Measurements from ENCODE around the gene GSG1L.

GSG1L gene

DNA sequence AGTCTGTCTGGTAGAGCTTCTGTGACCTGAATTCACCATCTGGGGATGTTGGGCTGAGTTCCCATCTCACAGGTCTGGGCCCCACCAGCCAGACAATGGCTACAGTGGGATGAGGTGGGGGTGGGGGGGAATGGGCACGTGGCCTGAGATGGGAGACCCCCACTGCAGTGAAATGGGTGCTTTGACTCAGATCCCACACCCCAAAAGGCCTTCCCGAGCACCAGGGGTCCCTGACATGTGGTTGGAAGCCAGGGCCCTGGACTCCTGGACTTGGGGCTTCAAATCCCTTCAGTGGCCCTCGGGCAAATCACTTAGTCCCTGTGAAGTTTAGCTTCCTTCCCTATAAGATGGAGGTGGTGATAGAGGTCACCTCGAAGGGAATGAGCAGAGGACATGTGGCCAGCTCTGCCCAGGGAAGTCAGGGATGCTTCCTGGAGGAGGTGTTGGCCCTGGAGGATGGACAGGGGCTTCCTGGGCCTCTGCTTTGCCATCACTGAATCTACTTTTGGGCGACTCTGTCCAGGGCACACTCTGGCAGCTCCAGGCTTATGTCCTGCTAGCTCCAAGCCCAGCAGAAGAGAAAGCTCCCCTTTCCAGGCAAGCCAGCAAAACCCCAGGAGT, 295.4 kb downstream of the GSG1L start:
- DNase-seq: no peak

DNA sequence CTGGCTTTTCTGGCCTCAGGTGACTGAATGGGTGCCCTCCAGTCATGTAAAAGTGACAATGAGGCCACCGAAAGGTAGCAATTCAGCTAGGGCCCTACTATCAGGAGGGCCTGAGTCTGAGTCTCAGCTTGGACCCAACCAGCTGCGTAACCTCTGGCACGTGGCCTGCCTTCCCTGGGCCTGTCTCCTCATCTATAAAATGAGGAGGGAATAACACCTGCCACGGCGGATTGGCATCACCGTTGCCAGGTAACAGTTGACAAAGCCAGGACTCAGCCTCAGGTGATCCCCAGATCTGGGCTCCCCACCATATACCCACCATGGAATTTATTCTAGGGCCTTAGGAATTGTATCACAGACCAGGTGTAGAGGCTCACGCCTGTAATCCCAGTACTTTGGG, 296.4 kb downstream of the GSG1L start:
- no peak for DNase-seq

DNA sequence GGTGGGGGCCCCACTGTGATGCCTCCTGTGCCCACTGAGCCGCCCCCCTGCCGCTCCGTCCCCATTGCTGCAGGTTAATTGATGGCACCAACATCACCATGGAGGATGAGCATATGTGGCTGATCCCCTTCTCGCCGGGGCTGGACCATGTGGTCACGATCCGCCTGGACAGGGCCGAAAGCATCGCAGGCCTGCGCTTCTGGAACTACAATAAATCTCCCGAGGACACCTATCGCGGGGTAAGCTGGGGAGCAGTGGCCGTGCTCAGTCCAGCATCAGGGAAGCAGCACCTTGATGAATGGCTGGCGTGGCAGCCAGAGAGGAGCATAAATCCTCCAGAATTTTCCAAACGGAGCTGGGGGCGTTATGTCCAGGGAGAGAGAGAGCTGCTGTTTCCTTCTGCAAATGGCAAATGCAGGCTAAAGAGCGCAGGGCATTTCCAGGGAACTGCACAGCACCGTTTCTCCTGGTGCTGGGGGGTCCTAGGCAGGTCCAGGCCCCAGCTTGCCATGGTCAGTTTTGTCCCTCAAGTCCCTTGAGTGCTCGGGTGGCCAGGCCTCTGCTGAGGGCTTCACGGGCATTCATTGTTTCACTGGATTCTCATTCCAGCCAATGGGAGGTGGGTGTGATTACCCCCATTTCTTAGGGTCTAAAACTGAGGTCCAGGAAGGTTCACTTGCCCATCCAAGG, 297.1 kb downstream of the GSG1L start:
- DNase-seq: no peak

DNA sequence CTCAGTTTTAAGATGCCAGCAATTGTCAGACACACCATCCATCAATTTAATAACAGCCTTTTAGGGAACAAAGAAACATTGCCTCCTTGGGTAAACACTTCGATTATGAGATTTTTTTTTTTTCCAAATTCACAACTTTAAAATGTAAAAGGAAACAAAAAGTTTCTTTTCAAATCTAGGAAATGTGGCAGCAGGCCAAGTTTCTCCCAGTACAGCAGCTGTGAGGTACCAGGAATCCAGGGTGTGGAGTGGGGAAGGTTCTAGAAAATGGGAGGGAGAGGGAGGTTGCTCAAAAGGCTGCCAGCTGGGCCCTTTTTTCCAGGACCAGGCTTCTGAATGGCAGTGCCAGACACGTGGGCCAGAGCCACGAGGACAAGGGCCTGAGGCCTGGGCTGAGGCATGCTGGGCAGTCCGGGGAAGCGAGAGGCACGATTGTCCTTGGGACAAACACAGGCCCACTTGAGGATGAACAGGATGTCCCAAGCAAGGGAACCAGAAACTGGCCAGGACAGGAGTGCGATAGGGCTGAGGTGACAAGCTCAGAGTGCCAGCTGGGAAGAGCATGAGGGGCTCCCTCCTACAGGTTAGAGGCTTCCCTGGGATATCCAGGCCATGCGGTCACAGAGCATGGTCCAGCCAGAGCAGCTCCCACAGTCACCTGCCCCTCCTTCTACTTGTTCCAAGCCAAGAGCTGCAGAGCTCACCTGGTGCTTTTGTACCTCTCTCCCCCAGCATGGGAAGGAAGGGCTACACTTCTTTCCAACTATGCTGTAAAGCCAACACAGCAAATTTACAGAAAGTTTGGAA, 298.4 kb downstream of the GSG1L start:
- no peak for DNase-seq

DNA sequence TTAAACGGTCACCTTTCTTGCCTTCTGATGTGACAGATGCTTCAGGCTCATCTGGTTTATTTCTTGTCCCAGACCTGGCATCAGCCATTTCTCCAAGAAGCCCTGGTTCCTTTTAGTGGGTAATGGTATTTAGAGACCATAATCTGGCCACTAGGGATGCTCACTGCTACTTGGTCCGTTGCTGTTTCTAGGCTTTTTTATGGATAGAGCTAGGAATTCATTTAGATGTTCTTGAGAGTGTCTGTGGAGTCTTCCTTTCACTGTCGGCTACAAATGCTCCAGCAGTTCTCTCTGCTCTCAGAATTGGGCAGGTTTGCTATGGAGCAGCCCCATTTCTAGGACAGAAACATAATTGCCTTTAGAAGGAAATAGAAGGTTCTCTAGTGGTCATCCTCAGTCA, 299.1 kb downstream of the GSG1L start:
- no peak for DNase-seq

DNA sequence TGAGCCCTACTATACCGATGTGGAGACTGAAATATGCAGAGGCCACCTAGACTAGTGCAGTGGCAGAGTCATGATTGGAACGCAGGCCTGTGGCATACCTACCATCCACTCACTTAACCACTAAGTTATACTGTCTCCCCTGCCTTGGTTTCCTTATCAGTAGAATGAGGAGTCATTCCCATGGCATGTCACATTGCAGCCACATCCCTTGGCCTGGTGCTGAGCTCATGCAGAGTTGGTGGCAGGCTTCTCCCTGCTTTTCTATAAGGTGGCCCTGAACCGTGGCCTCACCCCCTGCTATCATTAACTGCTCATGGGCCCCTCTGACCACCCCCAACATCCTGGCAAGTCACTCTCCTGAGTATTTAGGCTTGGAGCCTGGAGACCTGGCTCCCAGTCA, 301.1 kb downstream of the GSG1L start:
- DNase-seq: no peak

DNA sequence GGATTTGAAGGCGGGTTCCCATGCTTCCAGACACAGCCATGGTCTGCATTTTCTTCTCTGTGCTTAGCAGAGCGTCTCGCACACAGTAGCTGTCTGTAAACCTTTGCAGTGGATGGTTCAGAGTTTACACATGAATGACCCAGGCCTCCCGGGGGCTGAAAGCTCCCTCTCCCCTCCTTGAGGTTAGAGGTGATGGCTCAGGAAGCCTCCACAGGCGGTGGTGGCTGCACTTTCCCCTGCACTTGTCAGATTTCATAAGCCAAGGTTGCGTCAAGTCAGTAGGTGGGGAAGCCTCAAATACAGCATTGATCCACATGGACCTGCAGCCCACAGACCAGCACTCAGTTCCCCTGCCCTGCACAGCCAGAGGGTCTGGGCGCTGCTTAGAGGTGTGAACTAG, 301.7 kb downstream of the GSG1L start:
- DNase-seq: no peak

DNA sequence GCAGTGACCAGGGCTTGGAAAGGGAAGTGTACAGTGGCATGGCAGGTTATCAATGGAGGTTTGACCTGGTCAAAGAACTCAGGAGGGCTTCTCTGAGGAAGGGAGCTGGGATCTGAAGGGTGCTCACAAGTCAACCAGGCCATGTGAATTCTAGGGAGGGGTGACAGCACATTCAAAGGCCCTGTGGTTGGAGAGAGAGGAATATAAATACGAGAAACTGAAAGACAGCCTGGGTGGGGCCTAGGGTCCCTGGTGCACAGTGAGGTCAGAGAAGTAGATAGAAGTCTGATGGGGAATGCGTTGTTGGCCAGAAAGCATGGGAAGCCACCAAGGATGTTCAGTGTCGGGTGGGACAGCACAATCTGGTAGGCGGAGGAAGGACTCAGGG, 302.7 kb downstream of the GSG1L start:
- no peak for DNase-seq

DNA sequence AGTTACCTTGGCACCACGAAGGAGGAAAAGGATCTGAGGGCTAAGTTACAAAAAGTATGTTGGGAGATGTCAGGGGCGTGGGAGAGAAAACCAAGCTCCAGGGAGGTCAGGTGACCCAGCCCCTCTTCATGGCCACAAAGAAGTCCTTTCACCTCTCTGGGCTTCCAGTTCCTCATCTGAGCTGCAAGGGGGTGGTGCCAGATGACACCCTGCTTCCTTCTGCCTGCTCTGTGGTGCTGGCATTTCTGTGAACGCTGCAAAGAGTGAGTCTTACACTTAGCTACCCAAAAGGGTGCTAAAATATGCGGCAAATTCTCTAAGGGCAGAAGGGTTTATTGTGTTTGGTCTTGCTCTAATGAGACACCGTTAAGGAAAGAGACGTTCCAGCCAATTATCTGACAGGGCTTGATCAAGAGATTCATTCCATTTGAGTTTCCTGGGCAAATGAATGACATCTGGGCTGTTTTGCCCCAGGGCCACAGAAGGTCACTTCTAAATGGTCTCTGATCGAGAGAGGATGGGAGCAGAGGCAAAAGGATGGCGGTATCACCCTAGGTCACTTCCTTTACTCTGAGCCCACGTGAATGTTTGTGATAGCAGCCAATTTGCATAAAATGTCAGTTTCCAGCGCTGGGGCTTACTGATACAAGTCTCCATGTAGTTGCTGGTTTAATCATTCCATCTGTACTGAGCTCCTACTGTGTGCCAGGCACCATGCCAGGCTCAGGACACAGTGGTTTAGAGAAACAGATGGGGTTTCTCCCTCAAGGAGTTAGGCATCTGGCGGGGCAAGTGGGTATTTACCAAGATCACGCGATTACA, 303.3 kb downstream of the GSG1L start:
- no peak for DNase-seq

DNA sequence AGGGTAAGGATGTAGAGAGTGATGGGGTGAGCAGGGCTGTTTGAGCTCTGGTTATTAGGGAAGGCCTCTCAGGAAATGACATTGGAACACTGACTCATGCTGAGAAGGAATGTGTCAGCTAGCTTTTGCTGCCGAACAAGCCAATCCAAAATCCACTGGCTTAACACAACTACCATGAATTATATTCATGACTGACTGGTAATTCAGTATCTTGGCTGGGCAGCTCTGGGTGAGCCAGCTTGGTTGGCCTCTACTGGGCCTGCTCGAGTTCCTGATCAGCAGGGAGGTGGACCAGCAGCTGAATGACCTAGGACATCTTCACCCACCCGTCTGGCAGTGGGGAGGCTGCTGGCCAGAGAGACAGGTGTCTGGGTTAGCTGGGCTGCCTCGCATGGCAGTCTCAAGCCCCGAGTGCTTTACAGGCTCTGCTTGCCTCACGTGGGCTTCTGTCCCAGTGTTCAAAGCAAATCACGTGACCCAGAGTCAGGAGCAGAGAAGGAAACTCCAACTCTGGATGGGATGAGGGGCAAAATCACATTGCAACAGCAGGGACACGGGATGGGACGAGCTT, 304.1 kb downstream of the GSG1L start:
- no peak for DNase-seq

DNA sequence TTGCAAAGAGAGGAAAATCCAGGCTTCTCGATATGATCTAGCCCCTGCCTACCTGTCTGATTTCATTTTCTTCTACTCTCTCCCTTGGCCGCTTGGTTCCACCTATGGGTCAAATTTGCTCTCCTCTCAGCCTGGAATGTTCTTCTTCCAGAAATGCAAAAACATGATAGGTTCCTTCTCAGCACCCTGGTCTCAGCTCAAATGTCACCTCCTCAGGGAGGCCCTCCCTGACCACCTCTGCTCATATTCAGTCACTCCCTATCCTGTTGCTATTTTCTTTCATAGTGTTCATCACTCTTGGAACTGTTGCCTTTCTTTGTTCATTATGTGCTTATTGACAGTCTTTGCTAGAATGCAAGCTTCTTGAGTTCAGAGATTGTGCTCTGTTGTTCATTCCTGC, 305.0 kb downstream of the GSG1L start:
- no peak for DNase-seq

DNA sequence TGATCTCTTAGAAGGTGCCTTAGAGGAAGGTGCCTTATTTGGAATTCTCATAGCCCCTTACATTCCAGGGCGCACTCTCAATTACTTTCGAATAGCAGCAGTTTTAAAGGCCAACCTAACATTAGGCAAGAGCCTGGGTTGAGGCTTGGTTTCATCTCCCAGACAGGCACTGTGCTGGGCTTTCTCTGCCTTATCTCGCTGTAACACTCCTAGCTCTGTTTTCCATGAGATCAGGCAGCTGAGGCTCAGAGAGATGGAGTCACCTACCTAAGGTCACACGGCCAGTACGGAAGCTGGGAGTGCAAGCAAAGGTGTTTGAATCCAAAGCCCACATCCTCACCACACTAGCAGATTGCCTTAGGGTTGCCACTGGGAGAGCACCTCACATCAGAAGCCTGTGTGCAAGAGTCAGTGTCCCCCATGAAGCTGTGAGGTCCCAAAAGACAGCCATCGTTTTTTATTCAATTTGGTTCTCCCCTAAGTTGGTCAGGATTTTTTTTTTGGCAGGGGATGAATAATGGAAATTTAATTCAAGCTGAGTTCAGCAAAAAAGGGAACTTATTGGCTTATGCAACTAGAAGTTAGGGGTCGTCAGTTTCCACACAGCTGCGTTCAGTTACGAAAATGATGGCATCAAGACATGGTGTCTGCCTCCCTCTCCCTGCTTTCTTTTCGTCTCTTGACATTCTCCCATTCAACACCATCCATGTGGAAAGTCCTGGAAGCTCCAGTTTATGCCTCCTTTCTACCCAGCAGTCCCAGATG, 307.1 kb downstream of the GSG1L start:
- no peak for DNase-seq

DNA sequence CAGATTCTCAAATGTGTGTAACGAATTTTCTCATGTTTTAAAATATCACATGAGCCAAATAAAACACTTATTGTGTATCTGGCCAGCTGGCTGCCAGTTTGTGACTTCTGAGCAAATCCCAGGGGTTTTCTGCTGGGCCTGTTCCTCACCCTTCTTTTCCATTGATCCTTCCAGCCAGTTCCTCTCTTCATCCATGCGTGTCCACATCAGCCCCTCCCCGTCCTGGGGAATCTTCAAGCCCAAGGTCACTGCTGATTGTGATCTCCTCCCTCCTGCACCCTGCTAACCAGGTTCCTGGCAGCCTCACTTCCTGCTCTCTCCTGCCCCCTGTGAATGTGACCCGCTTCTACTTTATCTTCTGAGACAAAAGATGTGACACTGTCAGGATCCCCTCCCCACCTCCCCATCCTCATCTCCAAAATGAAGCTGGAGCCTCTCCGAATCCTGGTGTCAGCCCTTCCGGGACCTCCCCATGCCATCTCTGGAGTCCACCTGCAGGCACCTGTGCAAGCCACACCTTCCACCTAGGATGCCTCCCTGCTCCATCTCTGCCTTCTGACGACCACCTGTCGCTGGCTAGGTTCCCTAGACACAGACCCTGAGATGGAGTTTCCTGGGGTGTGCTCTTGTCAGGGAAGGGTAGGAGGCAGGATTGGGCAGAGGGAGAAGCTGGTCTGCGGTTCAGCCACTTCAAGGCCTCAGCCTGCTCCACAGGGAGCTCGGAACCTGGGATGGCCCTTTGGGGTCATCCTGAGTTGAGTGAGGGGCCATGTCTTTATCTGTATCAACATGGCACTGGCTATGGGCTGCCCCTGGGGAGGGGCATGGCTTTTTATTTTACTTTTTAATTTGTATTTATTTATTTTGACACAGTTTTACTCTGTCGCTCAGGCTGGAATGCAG, 308.5 kb downstream of the GSG1L start:
- no peak for DNase-seq

DNA sequence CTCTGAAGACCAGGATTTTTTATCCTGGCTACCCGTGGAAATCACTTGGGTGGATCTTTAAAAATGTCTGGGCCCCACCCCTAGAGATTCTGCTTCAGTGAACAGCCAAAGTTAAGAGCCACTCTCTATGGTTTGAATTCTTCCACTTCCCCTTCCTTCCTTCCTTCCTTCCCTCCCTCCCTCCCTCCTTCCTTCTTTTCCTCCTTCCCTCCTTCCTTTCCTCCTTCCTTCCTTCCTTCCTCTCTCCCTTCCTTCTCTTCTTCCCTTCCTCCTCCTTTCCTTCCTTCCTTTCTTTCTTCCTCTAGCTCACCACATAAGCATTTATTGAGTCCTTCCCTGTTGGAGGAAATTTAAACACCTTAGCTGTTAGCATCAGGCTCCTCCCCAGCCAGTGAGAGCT, 310.0 kb downstream of the GSG1L start:
- no peak for DNase-seq

DNA sequence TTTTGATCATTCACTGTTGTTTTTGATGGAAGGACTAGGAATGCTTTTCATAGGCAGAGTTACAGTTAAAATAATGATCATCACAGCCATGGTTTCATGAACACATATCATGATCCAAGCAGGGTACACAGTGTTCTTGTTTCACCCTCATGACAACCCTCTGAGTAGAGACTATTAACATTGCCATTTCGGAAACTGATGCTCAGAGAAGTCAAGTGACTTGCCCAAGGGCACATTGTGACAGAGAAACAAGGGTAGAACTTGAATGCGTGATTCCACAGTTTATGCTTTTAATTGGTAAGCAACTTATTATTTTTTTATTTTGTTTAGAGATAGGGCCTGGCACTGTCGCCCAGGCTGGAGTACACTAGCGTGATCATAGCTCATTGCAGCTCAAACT, 311.3 kb downstream of the GSG1L start:
- DNase-seq: no peak

DNA sequence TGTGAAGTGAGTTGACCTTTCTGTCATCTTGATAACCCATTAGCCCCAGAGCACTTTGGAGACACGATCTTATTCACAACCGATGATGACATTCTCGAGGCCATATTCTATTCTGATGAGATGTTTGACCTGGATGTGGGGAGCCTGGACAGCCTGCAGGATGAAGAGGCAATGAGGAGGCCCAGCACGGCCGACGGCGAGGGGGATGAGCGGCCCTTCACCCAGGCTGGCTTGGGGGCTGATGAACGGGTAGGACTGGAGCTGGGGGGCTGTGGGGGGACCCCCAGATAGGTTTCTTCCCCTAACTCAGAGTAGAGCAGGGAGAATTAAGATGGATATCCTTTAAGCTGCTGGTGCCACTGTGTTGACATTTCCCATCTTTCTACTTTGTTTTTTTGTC, 311.8 kb downstream of the GSG1L start:
- no peak for DNase-seq

DNA sequence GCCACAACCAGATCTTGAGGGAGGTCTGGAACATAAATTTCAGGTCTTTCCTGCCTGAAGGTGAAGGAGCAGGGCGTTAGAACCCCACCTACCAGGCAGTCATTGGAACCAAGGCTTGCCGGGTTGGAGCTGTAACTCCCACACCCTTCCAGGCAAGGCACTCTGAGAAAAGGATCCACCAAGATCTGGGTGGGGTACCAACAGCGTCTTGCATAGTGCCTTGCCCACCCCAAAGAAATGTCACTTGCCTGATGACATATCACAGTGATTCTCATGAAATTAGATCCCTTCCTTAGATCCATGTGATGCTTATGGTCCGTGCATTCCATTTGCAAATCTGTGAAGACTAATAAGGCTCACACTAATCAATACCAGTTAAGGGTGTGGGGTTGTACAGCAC, 312.3 kb downstream of the GSG1L start:
- DNase-seq: no peak

DNA sequence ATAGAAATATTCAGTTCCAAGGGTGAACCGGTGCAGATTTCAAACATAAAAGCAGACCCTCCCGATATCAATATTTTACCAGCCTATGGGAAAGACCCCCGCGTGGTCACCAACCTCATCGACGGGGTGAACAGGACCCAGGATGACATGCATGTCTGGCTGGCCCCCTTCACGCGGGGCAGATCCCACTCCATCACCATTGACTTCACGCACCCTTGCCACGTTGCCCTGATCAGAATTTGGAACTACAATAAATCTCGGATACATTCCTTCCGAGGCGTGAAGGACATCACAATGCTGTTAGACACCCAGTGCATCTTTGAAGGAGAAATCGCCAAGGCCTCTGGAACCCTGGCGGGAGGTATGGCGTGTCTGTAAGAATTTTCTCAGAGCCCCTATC, 313.6 kb downstream of the GSG1L start:
- no peak for DNase-seq

DNA sequence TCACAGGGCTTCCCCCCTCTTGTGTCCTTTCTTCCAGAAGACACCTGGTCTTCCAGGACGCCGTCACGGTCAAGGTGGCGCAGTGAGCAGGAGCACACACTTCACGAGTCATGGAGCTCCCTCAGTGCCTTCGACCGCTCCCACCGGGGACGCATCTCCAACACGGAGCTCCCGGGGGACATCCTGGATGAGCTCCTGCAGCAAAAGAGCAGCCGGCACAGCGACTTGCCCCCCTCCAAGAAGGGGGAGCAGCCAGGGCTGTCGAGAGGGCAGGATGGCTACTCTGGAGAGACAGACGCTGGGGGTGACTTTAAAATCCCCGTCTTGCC, 314.0 kb downstream of the GSG1L start:
- no peak for DNase-seq

DNA sequence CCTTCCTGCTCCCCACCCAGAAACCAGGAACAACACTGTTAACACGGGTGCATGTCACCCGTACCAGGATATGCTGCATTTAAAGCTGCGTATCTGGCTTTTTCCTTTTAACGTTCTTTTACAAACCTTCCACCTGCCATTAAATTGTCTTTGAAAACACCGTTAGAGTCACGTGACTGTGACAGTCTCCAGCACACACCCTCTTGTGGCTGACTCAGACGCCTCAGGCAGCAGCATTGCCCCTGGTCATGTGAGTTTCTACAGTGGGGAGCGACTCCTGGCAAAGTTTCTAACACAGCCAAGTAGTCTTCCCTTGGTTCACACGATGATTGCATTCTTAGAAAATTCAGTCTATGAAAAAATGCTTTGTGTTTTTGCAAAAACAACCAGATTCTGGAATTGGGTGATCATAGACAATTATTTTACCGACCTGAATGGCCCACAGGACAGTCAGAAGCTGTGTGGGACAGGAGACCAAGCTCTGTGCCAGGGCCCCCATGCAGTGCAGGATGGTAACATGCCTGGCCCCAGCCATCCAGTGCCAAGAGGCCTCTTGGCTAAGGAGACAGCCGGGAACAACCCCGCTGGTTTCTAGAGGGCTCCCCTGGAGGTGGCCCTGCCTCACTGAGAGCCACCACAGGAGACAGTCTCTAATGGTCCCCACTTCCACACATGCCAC, 314.5 kb downstream of the GSG1L start:
- DNase-seq: no peak

DNA sequence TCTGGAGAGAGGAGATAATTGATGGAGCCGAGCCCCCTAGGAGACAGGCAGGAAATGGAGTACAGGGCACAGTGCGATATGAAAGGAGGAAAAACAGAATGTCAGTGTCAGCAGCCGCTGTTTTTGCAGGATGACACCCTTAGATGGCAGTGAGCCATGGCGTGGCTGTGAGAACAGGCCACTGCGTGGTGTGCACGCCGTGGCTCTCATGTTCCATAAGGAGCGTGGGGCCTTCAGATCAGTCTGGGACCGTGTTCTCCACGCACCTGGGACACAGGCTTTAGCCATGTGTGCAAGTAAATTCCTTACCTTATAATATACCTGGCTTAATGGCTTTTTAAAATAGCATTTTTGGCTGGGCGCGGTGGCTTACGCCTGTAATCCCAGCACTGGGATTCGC, 315.6 kb downstream of the GSG1L start:
- no peak for DNase-seq
